ENCODE data around the gene TNFRSF21. TPM values are rescaled to one million over a fixed set of nuclear protein-coding genes. Genes with fewer than 3 reads are reported as not detected.

TNFRSF21 gene
- total RNA-seq, 4 donors from 2014 or later, result 14.3 to 63.8 (median 27.9) TPM

DNA sequence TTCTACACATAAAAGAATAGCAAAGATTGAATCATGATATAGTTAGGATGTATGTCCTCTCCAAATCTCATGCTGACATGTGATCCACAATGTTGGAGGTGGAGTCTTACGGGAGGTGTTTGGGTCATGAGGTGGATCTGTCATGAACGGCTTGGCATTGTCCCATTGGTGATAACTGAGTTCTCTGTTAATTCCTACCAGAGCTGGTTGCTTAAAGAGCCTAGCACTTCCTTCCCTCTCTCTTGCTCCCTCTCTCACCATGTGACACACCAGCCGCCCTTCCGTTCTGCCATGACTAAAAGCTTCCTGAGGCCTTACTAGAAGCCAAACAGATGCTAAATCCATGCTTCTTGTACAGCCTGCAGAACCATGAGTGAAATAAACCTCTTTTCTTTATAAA, 8.3 kb downstream of the TNFRSF21 start:
- Histone ChIP-seq H3K4me1 (peaks cover 0 to 36% (median 0%) of the 10 kb centered on the region in 3 donors), H3K27ac (no peak overlapping the region), H3K36me3 (no peaks in the 10 kb centered on the region), H3K27me3 (no peaks in the 10 kb centered on the region), H3K9me3 (no peaks in the 10 kb centered on the region), H3K4me3 (no peak overlapping the region)
- 86 to 93% methylated on average over 4 of the region's 4 CpGs for WGBS, 2 donors (ENCODE audit: low coverage in 1 of 2)
- TF ChIP-seq POLR2AphosphoS5 (IDR thresholded peaks at IDR 0.05), result no peak
- ATAC-seq, result no peak

DNA sequence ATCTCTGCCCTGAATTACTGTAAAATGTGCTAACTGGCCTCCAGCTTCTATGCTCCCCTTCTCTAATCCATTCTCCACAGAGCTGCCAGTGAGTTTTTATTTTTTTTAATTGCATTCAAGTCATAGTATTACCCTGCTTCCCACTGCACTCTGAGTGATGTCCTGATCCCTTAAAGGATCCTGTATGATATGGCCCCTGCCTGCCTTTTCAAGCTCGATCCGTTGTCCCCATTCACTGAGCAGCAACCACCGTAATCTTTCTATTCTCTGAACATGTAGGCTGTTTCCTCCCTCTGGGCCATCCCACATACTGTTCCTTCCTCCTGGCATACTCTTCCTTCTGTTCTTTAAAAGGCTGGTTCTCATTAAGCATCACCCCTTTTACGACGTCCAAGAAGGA, 9.3 kb downstream of the TNFRSF21 start:
- Histone ChIP-seq H3K4me1 (peaks cover 0 to 31% (median 0%) of the 10 kb centered on the region in 3 donors), H3K27ac (no peak overlapping the region), H3K4me3 (no peak overlapping the region), H3K27me3 (no peaks in the 10 kb centered on the region), H3K9me3 (no peaks in the 10 kb centered on the region), H3K36me3 (no peaks in the 10 kb centered on the region)
- 89 to 90% methylated on average over 5 of the region's 5 CpGs for WGBS, 2 donors (ENCODE audit: low coverage in 1 of 2)
- ATAC-seq, result no peak
- TF ChIP-seq POLR2AphosphoS5 (IDR thresholded peaks at IDR 0.05), result no peak
- TF ChIP-seq POLR2A (IDR thresholded peaks at IDR 0.05), result no peak
- TF ChIP-seq EP300 (IDR thresholded peaks at IDR 0.05), result no peak
- TF ChIP-seq, protein P1, sequence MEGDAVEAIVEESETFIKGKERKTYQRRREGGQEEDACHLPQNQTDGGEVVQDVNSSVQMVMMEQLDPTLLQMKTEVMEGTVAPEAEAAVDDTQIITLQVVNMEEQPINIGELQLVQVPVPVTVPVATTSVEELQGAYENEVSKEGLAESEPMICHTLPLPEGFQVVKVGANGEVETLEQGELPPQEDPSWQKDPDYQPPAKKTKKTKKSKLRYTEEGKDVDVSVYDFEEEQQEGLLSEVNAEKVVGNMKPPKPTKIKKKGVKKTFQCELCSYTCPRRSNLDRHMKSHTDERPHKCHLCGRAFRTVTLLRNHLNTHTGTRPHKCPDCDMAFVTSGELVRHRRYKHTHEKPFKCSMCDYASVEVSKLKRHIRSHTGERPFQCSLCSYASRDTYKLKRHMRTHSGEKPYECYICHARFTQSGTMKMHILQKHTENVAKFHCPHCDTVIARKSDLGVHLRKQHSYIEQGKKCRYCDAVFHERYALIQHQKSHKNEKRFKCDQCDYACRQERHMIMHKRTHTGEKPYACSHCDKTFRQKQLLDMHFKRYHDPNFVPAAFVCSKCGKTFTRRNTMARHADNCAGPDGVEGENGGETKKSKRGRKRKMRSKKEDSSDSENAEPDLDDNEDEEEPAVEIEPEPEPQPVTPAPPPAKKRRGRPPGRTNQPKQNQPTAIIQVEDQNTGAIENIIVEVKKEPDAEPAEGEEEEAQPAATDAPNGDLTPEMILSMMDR (IDR thresholded peaks at IDR 0.05), result no peak

DNA sequence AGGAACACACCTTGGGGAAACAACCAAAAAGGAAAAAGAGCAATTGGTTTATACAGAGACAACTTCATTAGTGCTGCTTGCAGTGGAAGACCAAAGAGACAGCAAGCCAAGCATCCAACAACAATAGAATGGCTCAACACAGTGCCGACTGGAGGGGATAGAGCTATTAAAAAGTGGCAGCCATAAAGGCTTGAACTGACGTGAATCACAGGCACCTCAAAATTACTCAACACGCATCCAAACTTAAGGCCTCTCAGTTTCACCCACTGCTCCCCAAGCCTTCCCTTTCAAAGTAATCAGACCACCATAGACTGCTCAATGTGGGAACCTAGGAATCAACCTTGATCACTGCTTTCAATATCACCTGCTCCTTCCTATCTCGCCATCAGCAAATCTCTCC, 9.7 kb downstream of the TNFRSF21 start:
- no peaks in the 10 kb centered on the region for H3K9me3 ChIP-seq
- no peaks in the 10 kb centered on the region for H3K27me3 ChIP-seq
- 86 to 90% methylated on average over 4 of the region's 4 CpGs for WGBS, 2 donors (ENCODE audit: low coverage in 1 of 2)
- TF ChIP-seq, protein P1 (IDR thresholded peaks at IDR 0.05), result no peak
- TF ChIP-seq EP300 (IDR thresholded peaks at IDR 0.05) (no peak), POLR2A (IDR thresholded peaks at IDR 0.05) (no peak), POLR2AphosphoS5 (IDR thresholded peaks at IDR 0.05) (no peak)
- H3K36me3 ChIP-seq, result no peaks in the 10 kb centered on the region
- no peak overlapping the region for H3K27ac ChIP-seq
- ATAC-seq, result no peak
- H3K4me3 ChIP-seq, result no peak overlapping the region
- H3K4me1 ChIP-seq, result peaks cover 0 to 28% (median 0%) of the 10 kb centered on the region in 3 donors

DNA sequence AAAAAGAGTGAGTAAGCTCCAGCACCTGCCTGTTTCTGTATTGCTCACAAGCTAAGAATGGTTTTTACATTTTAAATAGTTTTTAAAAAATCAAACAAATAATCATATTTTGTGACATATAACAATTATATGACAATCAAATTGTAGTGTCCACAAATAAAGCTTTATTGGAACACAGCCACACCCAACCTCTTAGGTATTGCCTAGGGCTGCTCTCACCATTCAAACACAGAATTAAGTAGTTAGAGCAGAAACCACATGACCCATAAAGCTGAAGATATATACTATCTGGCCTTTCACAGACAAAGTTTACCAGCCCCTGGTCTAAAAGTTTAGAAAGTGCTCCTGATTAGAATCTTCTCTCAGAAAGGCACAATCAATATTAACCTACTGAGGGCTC, 11.2 kb downstream of the TNFRSF21 start:
- no peak for ATAC-seq
- no peak overlapping the region for H3K27ac ChIP-seq

DNA sequence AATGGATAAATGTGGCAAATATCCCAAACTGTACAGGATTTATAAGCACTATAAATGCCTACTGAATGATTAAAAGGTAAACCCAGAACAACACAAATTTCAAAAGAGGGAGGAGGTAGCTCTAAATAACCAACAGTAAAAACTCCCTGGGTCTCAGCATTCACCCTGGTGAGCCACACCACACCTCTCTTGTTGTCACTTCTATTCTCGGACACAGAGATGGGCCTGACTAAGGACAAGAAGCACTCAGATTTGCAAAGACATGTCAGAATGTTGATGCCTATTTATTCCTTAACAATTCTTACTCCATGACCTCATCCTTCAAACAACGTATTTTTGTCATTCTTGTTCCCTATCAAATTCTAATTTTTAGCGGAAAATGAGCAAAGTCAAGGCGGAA, 14.7 kb downstream of the TNFRSF21 start:
- peaks cover 0 to 6% (median 0%) of the 10 kb centered on the region in 3 donors for H3K9me3 ChIP-seq
- H3K27me3 ChIP-seq, result no peaks in the 10 kb centered on the region
- ATAC-seq, result no peak
- no peaks in the 10 kb centered on the region for H3K36me3 ChIP-seq
- H3K4me3 ChIP-seq, result no peak overlapping the region
- H3K27ac ChIP-seq, result no peak overlapping the region
- TF ChIP-seq EP300 (IDR thresholded peaks at IDR 0.05) (no peak), POLR2AphosphoS5 (IDR thresholded peaks at IDR 0.05) (no peak), POLR2A (IDR thresholded peaks at IDR 0.05) (no peak)
- TF ChIP-seq, protein P1 (IDR thresholded peaks at IDR 0.05), result no peak
- H3K4me1 ChIP-seq, result peaks cover 0 to 14% (median 0%) of the 10 kb centered on the region in 3 donors
- WGBS, 2 donors (ENCODE audit: low coverage in 1 of 2), result 58 to 85% methylated on average over 4 of the region's 4 CpGs

More for the DNA sequence above, 11.2 kb downstream of the TNFRSF21 start:
- Histone ChIP-seq H3K4me1 (peaks cover 0 to 21% (median 0%) of the 10 kb centered on the region in 3 donors), H3K4me3 (no peak overlapping the region), H3K27me3 (no peaks in the 10 kb centered on the region), H3K9me3 (no peaks in the 10 kb centered on the region), H3K36me3 (no peaks in the 10 kb centered on the region)
- TF ChIP-seq EP300 (IDR thresholded peaks at IDR 0.05) (no peak), POLR2AphosphoS5 (IDR thresholded peaks at IDR 0.05) (no peak)

DNA sequence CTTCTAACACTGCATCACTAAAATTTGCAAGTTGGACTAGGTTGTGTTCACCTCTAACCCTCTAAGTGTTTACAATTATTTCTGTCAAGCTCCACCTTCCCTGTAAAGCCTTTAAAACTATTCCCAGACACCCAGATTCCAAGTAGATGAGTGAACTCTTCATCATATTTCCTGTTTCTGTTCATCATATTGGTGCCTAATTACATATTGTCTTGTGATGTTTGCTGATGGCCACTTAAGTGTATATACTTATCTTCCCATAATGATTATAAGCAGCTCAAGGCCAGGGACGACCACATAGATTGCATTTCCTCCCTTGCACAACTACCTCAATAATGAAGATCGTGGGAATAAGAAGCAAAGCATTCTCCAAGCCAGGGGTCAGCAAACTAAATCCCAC, 16.8 kb downstream of the TNFRSF21 start:
- ATAC-seq, result no peak
- WGBS, 2 donors (ENCODE audit: low coverage in 1 of 2), result 83 to 88% methylated on average over 2 of the region's 2 CpGs
- Histone ChIP-seq H3K9me3 (peaks cover 0 to 6% (median 0%) of the 10 kb centered on the region in 3 donors), H3K4me1 (peaks cover 0 to 14% (median 0%) of the 10 kb centered on the region in 3 donors), H3K27ac (no peak overlapping the region), H3K4me3 (no peak overlapping the region), H3K36me3 (no peaks in the 10 kb centered on the region), H3K27me3 (no peaks in the 10 kb centered on the region)
- no peak for TF ChIP-seq EP300 (IDR thresholded peaks at IDR 0.05)
- no peak for TF ChIP-seq POLR2A (IDR thresholded peaks at IDR 0.05)
- TF ChIP-seq, protein P1 (IDR thresholded peaks at IDR 0.05), result no peak
- TF ChIP-seq POLR2AphosphoS5 (IDR thresholded peaks at IDR 0.05), result no peak
